Ascending aorta (tissue), 2 donors: ENCODE data around the gene MCC. TPM values are rescaled to one million over a fixed set of nuclear protein-coding genes. Genes with fewer than 3 reads are reported as not detected.

ENCODE experiments used
- DNase-seq, 2 donors: peaks; one replicate each; pipeline ENCODE4 v3.0.0-alpha.2; 2019; ENCODE audit warnings: low spot score in 2 of 2
- H3K27ac ChIP-seq, 2 donors: fragments of 200-600 bp; sonication (generic); one replicate each; pipeline ENCODE4 v1.5.1; 2016 to 2017; ENCODE audit warnings: mild to moderate bottlenecking in 1 of 2
- H3K27me3 ChIP-seq: fragments of 200-600 bp; sonication (generic); one replicate; pipeline ENCODE4 v1.5.1; 2017
- H3K36me3 ChIP-seq, 2 donors: fragments of 200-600 bp; sonication (generic); one replicate each; pipeline ENCODE4 v1.5.1; 2016
- H3K4me1 ChIP-seq, 2 donors: fragments of 200-600 bp; sonication (generic); one replicate each; pipeline ENCODE4 v1.5.1; 2016 to 2017; ENCODE audit warnings: mild to moderate bottlenecking in 1 of 2
- H3K4me3 ChIP-seq, 2 donors: fragments of 200-600 bp; sonication (generic); one replicate each; pipeline ENCODE4 v1.5.1; 2016 to 2017; ENCODE audit warnings: mild to moderate bottlenecking in 1 of 2
- H3K9me3 ChIP-seq, 2 donors: fragments of 200-600 bp; sonication (generic); one replicate each; pipeline ENCODE4 v1.5.1; 2016
- CTCF ChIP-seq, 3 experiments: fragments of 200-600 bp in 2 of 3; fragments of 450-650 bp in 1 of 3; sonication (generic) in 2 of 3; IDR thresholded peaks; one replicate each; pipeline ENCODE4 v1.5.1; 2016 to 2019; ENCODE audit warnings: antibody characterized with exemption in 3 of 3, mild to moderate bottlenecking in 1 of 3, moderate library complexity in 1 of 3
- intact Hi-C: fragments of 100-400 bp; cut with DNase I; formaldehyde crosslinking; loops from one replicate; pipeline ENCODE4 v1.15.1; 2023
- total RNA-seq: library from RNA; depleted of rRNA; stranded (reverse); fragments of >200 nt; gene quantifications from one replicate; pipeline ENCODE4 v1.1.0, GENCODE V29; 2016

MCC gene
- total RNA-seq, 1 donor from 2014 or later: 67.9 TPM

- no peak for DNase-seq
- Histone ChIP-seq H3K27me3 (no peaks in the 10 kb centered on the region), H3K4me3 (peak overlapping the region in 1 of 2 donors; percentile 26), H3K4me1 (peaks cover 4 to 16% of the 10 kb centered on the region in 2 donors), H3K9me3 (no peaks in the 10 kb centered on the region), H3K27ac (peak overlapping the region in 1 of 2 donors; percentile 43), H3K36me3 (peaks cover 0 to 9% of the 10 kb centered on the region in 2 donors)
- TF ChIP-seq CTCF (IDR thresholded peaks at IDR 0.05): no peak
- intact Hi-C loops: no loop called here
These were observed 437.4 kb downstream of the MCC start for GRCh38 chr5:113050721-113051382.

- intact Hi-C loops: no loop called here
- no peak for DNase-seq
- H3K4me1 ChIP-seq: peaks cover 4 to 16% of the 10 kb centered on the region in 2 donors
- no peak overlapping the region for H3K27ac ChIP-seq
- H3K9me3 ChIP-seq: no peaks in the 10 kb centered on the region
- H3K27me3 ChIP-seq: no peaks in the 10 kb centered on the region
- TF ChIP-seq CTCF (IDR thresholded peaks at IDR 0.05): no peak
- no peak overlapping the region for H3K4me3 ChIP-seq
- H3K36me3 ChIP-seq: peaks cover 0 to 9% of the 10 kb centered on the region in 2 donors
These were observed 439.3 kb downstream of the MCC start for GRCh38 chr5:113048931-113049330.

DNA sequence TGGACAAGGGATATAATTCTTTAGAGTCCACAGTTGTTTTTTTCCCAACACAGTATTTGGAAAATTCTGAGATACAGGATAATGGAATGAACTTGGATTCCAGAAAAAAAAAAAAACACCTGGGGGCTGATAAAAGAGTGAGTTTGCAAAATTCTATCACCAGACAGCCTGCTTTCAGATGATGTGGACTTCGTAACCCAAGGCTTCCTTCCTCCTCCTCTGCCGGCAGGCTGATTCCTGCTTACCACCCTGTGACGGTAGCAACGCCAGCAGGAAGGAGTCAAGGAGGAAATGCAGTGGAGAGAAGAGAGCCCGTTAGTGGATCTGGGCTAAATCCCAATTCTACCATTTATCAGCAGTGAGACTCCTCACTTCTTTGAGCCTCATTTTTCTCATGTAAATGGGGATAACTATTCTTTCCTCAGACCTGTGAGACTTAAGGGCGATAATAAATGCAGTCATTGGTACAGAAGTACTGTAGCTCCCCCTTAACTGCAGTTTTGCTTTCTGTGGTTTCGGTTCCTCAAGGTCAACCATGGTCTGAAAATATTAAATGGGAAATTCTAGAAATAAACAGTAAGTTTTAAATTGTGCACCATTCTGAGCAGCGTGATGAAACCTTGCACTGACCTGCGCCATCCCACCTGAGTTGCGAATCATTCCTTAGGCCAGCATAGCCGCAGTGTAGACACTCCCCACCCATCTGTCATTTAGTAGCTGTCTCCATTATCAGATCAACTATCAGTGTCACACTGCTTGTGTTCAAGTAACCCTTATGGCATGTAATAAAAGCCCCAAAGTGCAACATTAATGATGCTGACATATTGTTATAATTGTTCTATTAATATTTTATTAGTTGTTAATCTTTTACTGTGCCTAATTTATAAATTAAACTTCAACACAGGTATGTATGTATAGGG is 440.3 kb downstream of the MCC start:
- Histone ChIP-seq H3K4me3 (no peak overlapping the region), H3K9me3 (no peaks in the 10 kb centered on the region), H3K4me1 (peaks cover 4 to 16% of the 10 kb centered on the region in 2 donors), H3K27ac (no peak overlapping the region), H3K27me3 (no peaks in the 10 kb centered on the region), H3K36me3 (peaks cover 0 to 4% of the 10 kb centered on the region in 2 donors)
- TF ChIP-seq CTCF (IDR thresholded peaks at IDR 0.05): no peak
- no peak for DNase-seq
- intact Hi-C loops: no loop called here

GRCh38 chr5:113047234-113047633 is 441.0 kb downstream of the MCC start:
- H3K27ac ChIP-seq: no peak overlapping the region
- no peaks in the 10 kb centered on the region for H3K27me3 ChIP-seq
- no peak for DNase-seq
- H3K4me1 ChIP-seq: peaks cover 4 to 15% of the 10 kb centered on the region in 2 donors
- no peaks in the 10 kb centered on the region for H3K9me3 ChIP-seq
- intact Hi-C loops: no loop called here
- H3K36me3 ChIP-seq: peaks cover 0 to 4% of the 10 kb centered on the region in 2 donors
- TF ChIP-seq CTCF (IDR thresholded peaks at IDR 0.05): no peak
- H3K4me3 ChIP-seq: no peak overlapping the region

DNA sequence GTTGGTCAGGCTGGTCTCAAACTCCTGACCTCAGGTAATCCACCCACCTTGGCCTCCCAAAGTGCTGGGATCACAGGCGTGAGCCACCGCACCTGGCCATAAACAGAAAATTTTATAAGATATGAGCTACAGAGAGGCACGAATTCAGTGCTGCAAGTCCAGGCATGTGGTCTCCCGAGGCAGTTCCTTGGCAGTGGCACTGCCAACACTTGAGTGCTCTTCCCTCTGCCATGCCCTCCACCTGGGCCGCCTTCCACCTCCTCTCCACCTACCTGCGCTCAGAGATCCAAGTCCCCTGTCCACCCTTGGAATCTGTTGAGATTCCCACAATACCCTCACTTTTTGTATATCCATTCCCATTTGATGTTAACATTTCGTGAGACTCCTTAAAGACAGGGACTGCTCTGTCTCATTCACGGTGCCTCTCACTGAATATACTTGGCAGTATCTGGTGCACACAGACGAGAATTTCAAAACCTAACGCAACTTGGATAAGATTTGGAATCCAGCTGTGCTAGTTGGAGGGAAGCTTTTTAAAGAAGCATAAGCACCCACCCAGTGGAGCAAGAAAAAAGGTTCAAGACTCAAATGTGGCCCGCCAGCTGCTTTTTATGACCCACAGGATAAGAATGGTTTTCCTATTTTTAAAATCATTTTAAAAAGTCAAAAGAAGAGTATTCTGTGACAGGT is 443.3 kb downstream of the MCC start:
- no peaks in the 10 kb centered on the region for H3K4me1 ChIP-seq
- H3K27ac ChIP-seq: no peak overlapping the region
- H3K9me3 ChIP-seq: no peaks in the 10 kb centered on the region
- H3K4me3 ChIP-seq: no peak overlapping the region
- peaks cover 0 to 11% of the 10 kb centered on the region in 2 donors for H3K36me3 ChIP-seq
- peak in 1 of 2 donors; percentile 47 for DNase-seq
- intact Hi-C loops: no loop called here
- H3K27me3 ChIP-seq: no peaks in the 10 kb centered on the region
- no peak for TF ChIP-seq CTCF (IDR thresholded peaks at IDR 0.05)
